SK-N-SH (cell line): ENCODE measurements around the gene ADPRS. TPM values are rescaled to one million over a fixed set of nuclear protein-coding genes. Genes with fewer than 3 reads are reported as not detected.

Experiments
- CTCF ChIA-PET: fragments of 300-600, 350-600 bp; formaldehyde crosslinking; extraction: SDS; loops from one replicate; lab custom pipeline; 2021; lab: Yijun Ruan, JAX
- POLR2A ChIA-PET: fragments of 350-600 bp; sonication (Branson Sonifier 250); formaldehyde crosslinking; extraction: SDS; loops from one replicate; lab custom pipeline; 2020; ENCODE audit warnings: antibody characterized with exemption, inconsistent platforms; lab: Yijun Ruan, JAX
- DNase-seq: peaks from one replicate; pipeline ENCODE4 v3.0.0; 2012
- H2AFZ ChIP-seq: fragments of 200-600 bp; sonication (generic); 2 replicates; pipeline ENCODE4 v1.8.1; 2016; ENCODE audit warnings: antibody characterized with exemption, mild to moderate bottlenecking, low read depth
- H3F3A ChIP-seq: fragments of 200-600 bp; sonication (generic); replicated peaks from 2 replicates; pipeline ENCODE3; 2016; ENCODE audit warnings: antibody characterized with exemption, mild to moderate bottlenecking; ENCODE audit not compliant: insufficient read depth
- H3K27ac ChIP-seq, 2 experiments: fragments of 200-500 bp in 1 of 2; fragments of 200-600 bp in 1 of 2; sonication (Bioruptor generic) in 1 of 2; sonication (generic), shearing (Covaris generic) in 1 of 2; 2 replicates each; pipeline versions ENCODE4 v1.5.1 to v1.6.1; 2014 to 2016; ENCODE audit warnings: low read depth in 2 of 2, inconsistent platforms in 1 of 2, low read length in 1 of 2, mild to moderate bottlenecking in 1 of 2, mixed read lengths in 1 of 2
- H3K27me3 ChIP-seq: fragments of 200-600 bp; sonication (generic), shearing (Covaris generic); 2 replicates; pipeline ENCODE4 v1.6.1; 2016; ENCODE audit warnings: mixed run types; ENCODE audit not compliant: insufficient read depth
- H3K36me3 ChIP-seq, 2 experiments: fragments of 200-500 bp in 1 of 2; fragments of 200-600 bp in 1 of 2; sonication (Bioruptor generic) in 1 of 2; sonication (generic) in 1 of 2; replicated peaks in 1 of 2; 2 replicates each; pipeline versions ENCODE3 to v1.5.1; 2014 to 2016; ENCODE audit warnings: low read length in 1 of 2, mild to moderate bottlenecking in 1 of 2; ENCODE audit not compliant: insufficient read depth in 2 of 2, control insufficient read depth in 1 of 2
- H3K4me1 ChIP-seq, 2 experiments: fragments of 200-500 bp in 1 of 2; fragments of 200-600 bp in 1 of 2; sonication (Bioruptor generic) in 1 of 2; sonication (generic), shearing (Covaris generic) in 1 of 2; 2 replicates each; pipeline versions ENCODE4 v1.5.1 to v1.6.1; 2014 to 2016; ENCODE audit warnings: low read depth in 1 of 2, low read length in 1 of 2, mixed run types in 1 of 2; ENCODE audit not compliant: insufficient read depth in 2 of 2, control insufficient read depth in 1 of 2
- H3K4me2 ChIP-seq: fragments of 200-600 bp; sonication (generic), shearing (Covaris generic); 2 replicates; pipeline ENCODE4 v1.6.1; 2017; ENCODE audit warnings: mixed run types
- H3K4me3 ChIP-seq, 2 experiments: fragments of 200-500 bp in 1 of 2; fragments of 200-600 bp in 1 of 2; sonication (Bioruptor generic) in 1 of 2; sonication (generic), shearing (Covaris generic) in 1 of 2; 2 replicates each; pipeline versions ENCODE4 v1.5.1 to v1.8.1; 2014 to 2016; ENCODE audit warnings: low read depth in 2 of 2, inconsistent platforms in 1 of 2, low read length in 1 of 2, mild to moderate bottlenecking in 1 of 2, mixed read lengths in 1 of 2, moderate library complexity in 1 of 2
- H3K79me2 ChIP-seq: fragments of 200-600 bp; sonication (generic); 2 replicates; pipeline ENCODE4 v1.8.1; 2017; ENCODE audit warnings: mild to moderate bottlenecking; ENCODE audit not compliant: insufficient read depth
- H3K9ac ChIP-seq: fragments of 200-600 bp; sonication (generic); 2 replicates; pipeline ENCODE4 v1.6.1; 2017; ENCODE audit warnings: mixed run types
- H3K9me2 ChIP-seq: fragments of 200-600 bp; sonication (generic); 2 replicates; pipeline ENCODE4 v1.6.1; 2017; ENCODE audit warnings: mixed run types
- H3K9me3 ChIP-seq: fragments of 200-600 bp; sonication (generic); 2 replicates; pipeline ENCODE4 v1.6.1; 2017; ENCODE audit warnings: mixed run types, mild to moderate bottlenecking, moderate library complexity
- H4K20me1 ChIP-seq: fragments of 200-600 bp; sonication (generic); 2 replicates; pipeline ENCODE4 v1.6.1; 2017; ENCODE audit warnings: mild to moderate bottlenecking, mixed run types; ENCODE audit not compliant: insufficient read depth
- CTCF ChIP-seq: fragments of 200-600 bp; sonication (generic); IDR thresholded peaks from 2 replicates; pipeline ENCODE4 v1.6.1; 2017; ENCODE audit warnings: antibody characterized with exemption, mild to moderate bottlenecking, moderate library complexity
- EP300 ChIP-seq, 2 experiments: IDR thresholded peaks; 2 replicates each; pipeline versions ENCODE4 v1.4.0 to v1.6.1; 2012; ENCODE audit warnings: borderline replicate concordance in 1 of 2, low read depth in 1 of 2, low read length in 1 of 2
- FOSL2 ChIP-seq: IDR thresholded peaks from 2 replicates; pipeline ENCODE4 v1.4.0; 2012; ENCODE audit warnings: low read depth, mild to moderate bottlenecking, moderate library complexity, borderline replicate concordance
- FOXJ3 ChIP-seq: sonication (generic); formaldehyde crosslinking; IDR thresholded peaks from 2 replicates; pipeline ENCODE4 v1.5.1; 2020; ENCODE audit warnings: mild to moderate bottlenecking, missing genetic modification reagents
- FOXM1 ChIP-seq: IDR thresholded peaks from 2 replicates; pipeline ENCODE4 v1.4.0; 2012; ENCODE audit warnings: low read depth, mild to moderate bottlenecking
- GABPA ChIP-seq: IDR thresholded peaks from 2 replicates; pipeline ENCODE4 v1.4.0; 2012; ENCODE audit warnings: low read depth, mild to moderate bottlenecking
- GATA2 ChIP-seq: sonication (generic); formaldehyde crosslinking; IDR thresholded peaks from 2 replicates; pipeline ENCODE4 v1.5.0; 2020; ENCODE audit warnings: mild to moderate bottlenecking, missing genetic modification reagents
- JUND ChIP-seq: IDR thresholded peaks from 2 replicates; pipeline ENCODE4 v1.4.0; 2012
- MAX ChIP-seq: IDR thresholded peaks from 2 replicates; pipeline ENCODE4 v1.4.0; 2012; ENCODE audit warnings: low read depth
- NFIC ChIP-seq: IDR thresholded peaks from 2 replicates; pipeline ENCODE4 v1.4.0; 2012; ENCODE audit warnings: borderline replicate concordance
- NRF1 ChIP-seq: IDR thresholded peaks from 2 replicates; pipeline ENCODE4 v1.6.1; 2012; ENCODE audit warnings: low read depth, mild to moderate bottlenecking, low read length
- PBX3 ChIP-seq: IDR thresholded peaks from 2 replicates; pipeline ENCODE4; 2012
- POLR2AphosphoS5 ChIP-seq: IDR thresholded peaks from 2 replicates; pipeline ENCODE4 v1.6.1; 2012; ENCODE audit warnings: low read depth, low read length
- RAD21 ChIP-seq: IDR thresholded peaks from 2 replicates; pipeline ENCODE4 v1.6.1; 2012; ENCODE audit warnings: mild to moderate bottlenecking, low read length
- REST ChIP-seq: IDR thresholded peaks from 2 replicates; pipeline ENCODE4 v1.6.1; 2012; ENCODE audit warnings: mild to moderate bottlenecking, low read depth, low read length, moderate library complexity
- RFX5 ChIP-seq: IDR thresholded peaks from 2 replicates; pipeline ENCODE4 v1.6.1; 2012; ENCODE audit warnings: mild to moderate bottlenecking, improper control_type of control experiment, low read length
- RXRA ChIP-seq: IDR thresholded peaks from 2 replicates; pipeline ENCODE4 v1.4.0; 2012; ENCODE audit warnings: low read depth, mild to moderate bottlenecking, borderline replicate concordance
- SMC3 ChIP-seq: IDR thresholded peaks from 2 replicates; pipeline ENCODE4 v1.6.1; 2012; ENCODE audit warnings: low read depth, low read length, improper control_type of control experiment
- TAF1 ChIP-seq: IDR thresholded peaks from 2 replicates; pipeline ENCODE4 v1.6.1; 2012; ENCODE audit warnings: low read depth, mild to moderate bottlenecking, low read length, moderate library complexity, borderline replicate concordance
- TCF12 ChIP-seq: IDR thresholded peaks from 2 replicates; pipeline ENCODE4 v1.4.0; 2012
- TEAD4 ChIP-seq: IDR thresholded peaks from 2 replicates; pipeline ENCODE4 v1.4.0; 2012; ENCODE audit warnings: mild to moderate bottlenecking, borderline replicate concordance; ENCODE audit not compliant: insufficient read depth
- USF1 ChIP-seq: IDR thresholded peaks from 2 replicates; pipeline ENCODE4 v1.4.0; 2012; ENCODE audit warnings: low read depth, borderline replicate concordance
- USF2 ChIP-seq: fragments of 150-350 bp; IDR thresholded peaks from 2 replicates; pipeline ENCODE4 v1.6.1; 2017; ENCODE audit warnings: antibody characterized with exemption, low read length, low read depth, borderline replicate concordance
- YY1 ChIP-seq: IDR thresholded peaks from 2 replicates; pipeline ENCODE4 v1.4.0; 2012; ENCODE audit warnings: low read depth, mild to moderate bottlenecking
- WGBS: methylation state at CpG from one replicate; pipeline ENCODE4 v1.1.6; 2017; ENCODE audit warnings: low lambda C conversion rate; 5-methylcytosine and 5-hydroxymethylcytosine counted together
- polyA plus RNA-seq, 3 experiments: library from polyadenylated mRNA; depleted of rRNA; stranded (reverse); fragments of >200 nt; gene quantifications; 2 replicates each; pipeline ENCODE4 v1.2.3, GENCODE V29; 2012

ADPRS gene
- polyA plus RNA-seq, 1 of the 3 experiments (the other 2 are of a cell fraction), result 54.2 TPM

GRCh38 chr1:36136535-36136934 lies 47.8 kb downstream of the ADPRS start:
- H3K4me2 ChIP-seq, result peak overlapping the region; percentile 52

More at GRCh38 chr1:36136535-36136934, 47.8 kb downstream of the ADPRS start:
- Histone ChIP-seq H4K20me1 (no peaks in the 10 kb centered on the region), H3K4me3 (no peak overlapping the region), H3K27ac (peak overlapping the region; percentile 74 to 89; a peak in 3 of 4 replicates), H3F3A (peaks cover 39% of the 10 kb centered on the region), H3K36me3 (peaks cover 23 to 29% of the 10 kb centered on the region in 2 experiments), H3K79me2 (peaks cover 42% of the 10 kb centered on the region), H3K9me3 (no peaks in the 10 kb centered on the region), H3K9ac (peak overlapping the region; percentile 45; the same call in 1 of the 2 replicates), H3K9me2 (no peaks in the 10 kb centered on the region), H2AFZ (no peak overlapping the region), H3K27me3 (no peaks in the 10 kb centered on the region), H3K4me1 (peaks cover 14 to 47% of the 10 kb centered on the region in 2 experiments; a peak in 3 of 4 replicates)
- TF ChIP-seq USF2 (no peak), RFX5 (no peak), PBX3 (peak; percentile 51; the same call in 1 of the 2 replicates), EP300 (IDR thresholded peaks at IDR 0.05; ENCODE audit: borderline replicate concordance in 1 of 2, low read depth in 1 of 2, low read length in 1 of 2) (peak in 1 of 2 experiments; percentile 53; a peak in 1 of 4 replicates), RXRA (no peak; the same call in 1 of the 2 replicates), NRF1 (no peak), FOSL2 (peak; percentile 53), TAF1 (no peak), NFIC (peak; percentile 89), CTCF (no peak), SMC3 (no peak), FOXM1 (no peak), POLR2AphosphoS5 (no peak), REST (0 out of 2 replicates have a peak, but pooled peaks have one; percentile 12), TEAD4 (0 out of 2 replicates have a peak, but pooled peaks have one; percentile 34), RAD21 (no peak), MAX (peak; percentile 89), GABPA (peak; percentile 33; the same call in 1 of the 2 replicates), TCF12 (peak; percentile 70), YY1 (peak; percentile 55; the same call in 1 of the 2 replicates), JUND (peak; percentile 65), USF1 (no peak), FOXJ3 (CRISPR knock-in tag) (no peak), GATA2 (CRISPR knock-in tag) (no peak)
- POLR2A ChIA-PET, result no interaction called here
- CTCF ChIA-PET, result interaction anchor here (0.8 to 17.9 kb wide), 3 partner anchors 9 to 32 kb away, joined by 3 to 700 read pairs (median 3); partner anchors contain the start of gene ADPRS
- 40% methylated on average over 1 of the region's 1 CpG for WGBS
- no peak for DNase-seq
